Measurements from ENCODE around the gene LIMS1.
A peak's percentile ranks its signal among the peaks of the same experiment; 100 is the strongest.
"Not testable (repeated sequence)": the region's sequence is repeated elsewhere in the genome, so short reads cannot be mapped to it uniquely, and the experiment has no call there.

Gene LIMS1

DNA sequence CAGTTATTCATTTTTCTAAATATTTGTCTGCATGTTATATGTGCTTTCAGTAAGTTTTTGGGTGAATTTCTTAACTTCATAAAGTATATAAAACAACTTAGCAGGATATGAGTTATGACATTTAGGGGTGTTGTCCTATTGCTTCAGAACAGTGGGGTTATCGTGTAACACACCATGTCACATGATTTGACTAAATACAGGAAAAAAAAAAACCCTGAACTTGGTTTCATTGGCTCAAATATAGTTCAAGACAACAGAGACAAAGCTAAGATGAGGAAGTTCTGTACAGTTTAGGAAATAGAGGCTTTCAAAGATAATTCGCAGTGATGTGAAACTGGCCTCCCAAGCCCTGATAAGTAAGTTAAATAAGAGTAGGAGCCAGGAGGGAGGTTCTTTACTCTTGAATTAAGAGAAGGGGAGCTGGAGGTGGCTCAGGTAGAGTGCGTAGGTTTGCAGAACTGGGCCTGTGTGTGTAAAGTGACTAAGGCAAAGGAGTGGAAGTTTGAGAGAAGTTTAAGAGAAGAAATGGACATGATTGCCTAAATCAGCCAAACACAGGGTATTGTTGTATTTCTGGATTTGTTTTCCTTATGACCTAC is 53.9 kb downstream of the LIMS1 start:
- DNase-seq: peak; percentile 94

- no peak for DNase-seq
Measured at GRCh38 chr2:108589372-108589771, 55.1 kb downstream of the LIMS1 start.

- DNase-seq: no peak
Measured at GRCh38 chr2:108589781-108590180, 55.5 kb downstream of the LIMS1 start.

DNA sequence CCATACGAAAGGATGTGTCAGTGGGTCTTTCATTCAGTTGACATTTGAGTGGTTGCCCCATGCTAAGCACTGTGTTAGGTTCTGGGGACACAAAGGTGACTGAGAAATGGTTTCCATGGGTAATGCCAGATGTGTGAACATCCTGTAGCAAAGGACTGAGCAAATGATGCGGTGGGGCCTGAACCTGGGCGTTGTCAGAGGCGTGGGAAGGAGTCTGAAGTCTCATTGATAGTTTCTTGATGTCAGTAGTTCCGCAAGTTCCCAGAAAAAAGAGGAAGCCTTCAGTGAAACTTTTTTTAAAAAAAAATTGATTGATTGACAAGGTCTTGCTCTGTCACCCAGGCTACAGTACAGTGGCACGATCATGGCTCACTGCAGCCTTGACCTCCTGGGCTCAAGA is 56.9 kb downstream of the LIMS1 start:
- peak; percentile 82 for DNase-seq

- DNase-seq: peak; percentile 47
Measured at GRCh38 chr2:108593547-108594098, 59.4 kb downstream of the LIMS1 start.

- DNase-seq: peak; percentile 84
Measured at GRCh38 chr2:108594132-108594981, 60.1 kb downstream of the LIMS1 start.

DNA sequence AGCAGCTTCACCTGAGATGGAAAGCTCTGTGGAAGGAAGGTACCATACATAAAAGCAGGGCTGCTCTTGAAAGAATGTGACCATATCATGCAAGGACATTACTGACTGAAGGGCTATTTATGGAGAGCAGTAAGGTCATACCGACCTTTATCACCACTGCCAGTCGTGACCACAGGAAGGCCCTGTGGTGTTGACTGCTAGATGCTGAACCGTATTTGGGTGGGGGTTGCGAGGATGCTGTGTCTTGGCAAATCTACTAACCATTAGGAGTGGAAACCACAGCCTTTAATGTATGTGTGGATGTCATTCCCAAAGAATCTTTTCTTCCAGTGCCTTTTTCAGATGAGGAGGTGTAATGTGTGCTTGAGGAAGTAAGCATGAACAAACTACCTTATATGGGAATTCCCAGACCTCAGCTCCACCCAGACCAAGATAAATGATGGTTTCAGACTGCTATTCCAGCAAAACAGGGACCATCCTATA is 60.8 kb downstream of the LIMS1 start:
- peak; percentile 97 for DNase-seq

DNA sequence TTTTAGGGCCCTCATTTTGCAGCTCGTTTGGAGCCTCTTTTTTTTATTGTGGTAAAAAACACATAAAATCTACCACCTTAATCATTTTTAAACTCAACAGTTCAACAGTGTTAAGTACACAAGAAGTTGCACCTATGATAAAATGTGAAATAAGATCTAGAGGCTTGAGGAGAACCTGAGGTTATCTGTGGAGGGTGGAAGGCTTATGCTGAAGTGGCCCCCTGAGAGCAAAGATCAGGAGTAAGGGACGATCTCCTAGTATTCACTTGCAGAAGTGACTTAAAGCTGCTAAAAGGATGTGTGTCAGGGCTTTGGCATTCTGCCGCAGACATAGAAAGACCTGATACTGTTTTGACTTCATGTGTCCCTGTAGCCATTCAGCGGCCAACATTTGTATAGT is 61.5 kb downstream of the LIMS1 start:
- not testable (repeated sequence) for DNase-seq

- DNase-seq: peak; percentile 80
Measured at GRCh38 chr2:108597105-108597744, 63.0 kb downstream of the LIMS1 start.

GRCh38 chr2:108601199-108601598 is 66.9 kb downstream of the LIMS1 start:
- DNase-seq: not testable (repeated sequence)

- no peak for DNase-seq
Measured at GRCh38 chr2:108602422-108602821, 68.2 kb downstream of the LIMS1 start.

DNA sequence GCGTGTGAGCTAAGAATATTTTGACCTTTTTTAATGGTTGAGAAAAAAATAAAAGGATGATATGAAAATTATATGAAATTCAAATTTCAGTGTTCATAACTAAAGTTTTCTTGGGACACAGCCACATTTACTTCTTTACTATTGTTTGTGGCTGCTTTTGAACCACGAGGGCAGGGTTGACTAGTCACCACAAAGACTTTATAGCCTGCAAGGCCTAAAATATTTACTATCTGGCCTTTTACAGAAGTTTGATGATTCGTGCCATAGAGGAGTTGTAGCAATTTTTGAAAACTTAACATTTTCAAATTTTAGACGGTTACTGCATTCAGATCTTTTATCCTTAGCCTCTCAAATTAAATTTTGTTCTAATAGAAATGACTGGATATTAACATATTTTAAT is 69.9 kb downstream of the LIMS1 start:
- DNase-seq: peak; percentile 60

DNA sequence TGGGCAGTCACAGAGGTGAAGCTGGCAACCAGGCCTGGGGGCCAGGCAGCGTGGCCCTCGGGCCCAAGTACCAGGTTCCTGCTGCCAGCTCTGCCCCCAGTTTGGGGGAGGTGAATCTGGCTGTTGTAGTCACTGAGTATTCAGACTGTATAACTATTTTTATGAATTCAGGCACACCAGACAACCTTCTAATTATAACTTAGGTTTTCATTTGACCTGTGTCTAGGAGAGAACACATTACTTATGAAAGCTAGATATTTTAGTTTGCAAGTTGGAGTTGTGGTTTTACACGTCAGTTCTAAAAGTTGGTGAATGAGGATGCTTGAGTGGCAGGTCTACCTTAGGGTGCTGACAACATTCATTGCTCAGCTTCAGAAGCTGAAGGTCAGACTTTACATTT is 71.7 kb downstream of the LIMS1 start:
- no peak for DNase-seq

DNA sequence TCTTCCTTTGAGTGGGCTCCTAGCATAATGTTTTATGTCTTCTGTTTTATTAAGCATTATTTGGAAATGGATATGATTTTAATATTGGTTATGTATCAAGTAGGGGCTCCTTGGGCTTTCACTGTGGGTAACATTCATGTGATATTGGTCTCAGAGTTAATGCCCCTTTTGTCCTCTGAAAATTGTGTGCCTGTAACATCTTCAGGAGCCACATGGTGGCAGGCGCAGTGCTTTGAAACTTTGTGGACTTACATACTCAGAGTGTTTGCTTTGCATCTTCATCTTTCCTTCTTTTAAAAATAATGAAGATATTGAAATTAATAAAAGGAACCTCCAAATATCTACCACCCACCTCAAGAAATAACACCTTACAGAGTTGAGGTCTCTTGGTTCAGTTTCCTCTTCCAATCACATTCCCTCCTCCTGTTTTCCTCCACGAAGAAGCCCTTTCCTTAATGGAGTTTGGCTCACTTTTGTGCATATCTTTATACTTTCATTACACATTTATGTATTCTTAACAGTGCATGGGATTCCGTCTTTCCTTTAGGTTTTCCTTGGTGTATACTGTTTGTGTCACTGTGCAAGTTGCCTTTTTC is 73.5 kb downstream of the LIMS1 start:
- DNase-seq: peak; percentile 79

DNA sequence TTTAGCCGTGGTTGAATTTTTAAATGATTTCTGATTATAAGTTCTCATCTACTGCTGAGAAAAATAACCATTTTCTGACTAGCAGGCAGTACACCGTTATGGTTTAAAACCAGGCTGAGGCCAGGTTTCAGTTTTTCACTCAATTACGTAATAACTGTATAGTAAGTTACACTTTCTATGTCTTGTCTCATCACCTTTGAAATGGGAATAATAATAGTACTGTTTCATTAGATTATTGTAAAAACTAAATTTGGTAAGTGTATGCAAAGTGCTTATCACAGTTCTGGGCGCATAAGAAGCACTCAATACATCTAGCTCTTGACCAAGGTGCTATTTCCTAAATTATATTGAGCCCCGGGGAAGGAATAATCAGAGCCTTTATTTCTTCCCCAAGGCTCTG is 76.8 kb downstream of the LIMS1 start:
- DNase-seq: no peak

DNA sequence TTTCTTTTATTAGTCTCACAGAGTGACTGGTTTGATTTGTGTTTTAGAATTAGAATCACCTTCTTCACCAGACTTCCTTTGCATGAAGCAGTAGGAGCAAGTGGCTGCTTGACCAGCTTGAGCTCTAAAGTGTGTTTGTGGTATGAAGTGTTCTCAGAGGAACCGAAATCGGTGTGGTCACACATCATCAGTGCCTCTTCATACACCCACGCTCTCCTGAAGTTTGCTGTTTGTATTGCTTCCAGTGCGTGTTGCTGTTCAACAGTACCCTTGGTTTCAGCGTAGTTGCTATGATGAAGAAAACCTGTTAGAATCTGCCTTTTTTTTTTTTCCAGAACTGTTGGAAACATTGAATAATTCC is 77.9 kb downstream of the LIMS1 start:
- no peak for DNase-seq

- DNase-seq: no peak
Measured at GRCh38 chr2:108612514-108613183, 78.4 kb downstream of the LIMS1 start.

DNA sequence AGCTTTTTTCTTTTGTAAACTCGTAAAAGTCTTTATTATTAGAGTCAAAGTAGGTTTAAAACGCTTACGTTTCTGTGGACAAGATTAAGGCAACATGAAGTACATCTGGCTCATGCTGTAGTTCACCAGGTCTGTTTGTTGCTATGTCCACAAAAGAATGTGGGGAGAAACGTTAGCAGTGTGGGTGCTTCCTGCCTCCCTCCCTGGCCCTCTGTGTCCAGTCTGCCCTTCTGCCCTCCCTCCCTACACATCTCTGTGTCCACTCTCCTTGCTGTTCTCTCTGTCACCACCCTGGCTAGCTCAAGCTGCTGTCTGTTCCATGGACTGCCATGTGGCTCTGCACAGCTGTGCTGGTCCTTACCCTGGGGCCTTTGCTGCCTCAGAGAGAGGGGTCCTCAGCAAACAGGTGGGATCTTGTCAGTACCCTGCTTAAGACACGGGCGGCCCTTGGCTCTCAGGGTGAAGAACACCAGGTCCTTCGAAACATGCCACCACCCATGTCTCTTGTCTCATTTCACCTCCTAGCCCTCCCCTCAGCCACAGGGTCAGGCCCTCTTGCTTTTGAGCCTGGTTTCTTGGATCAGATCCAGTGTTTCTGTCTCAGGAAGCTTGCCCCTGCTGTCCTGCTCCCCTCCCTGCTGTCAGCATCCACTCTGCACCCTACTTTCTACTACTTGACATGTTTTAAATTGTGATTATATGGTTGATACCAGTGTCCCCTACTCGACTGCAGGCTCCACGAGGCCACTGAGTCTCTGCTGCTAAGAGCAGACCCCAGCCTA is 79.2 kb downstream of the LIMS1 start:
- DNase-seq: no peak

DNA sequence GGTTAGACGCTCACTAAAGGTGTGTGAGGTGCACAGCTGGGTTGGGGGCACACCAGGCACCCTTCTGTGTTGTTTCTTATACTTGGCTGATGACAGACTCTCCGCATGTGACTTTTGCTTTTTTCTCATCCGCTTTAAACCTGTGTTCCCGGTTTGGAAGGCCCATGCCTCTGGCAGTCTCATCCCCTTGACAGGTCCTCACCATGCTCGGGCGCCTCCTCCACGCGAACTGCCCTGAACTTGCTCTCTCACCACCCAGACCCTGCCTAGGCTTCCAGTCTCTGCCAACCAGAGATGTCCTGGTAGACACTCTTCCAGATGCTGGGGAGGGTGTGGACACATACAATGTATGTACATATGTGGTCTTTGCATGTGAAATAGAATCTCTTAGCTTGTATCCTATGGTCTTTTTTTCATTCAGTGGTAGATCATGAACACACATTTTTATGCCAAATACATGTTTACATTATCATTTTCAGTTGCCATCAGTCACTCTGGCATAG is 79.8 kb downstream of the LIMS1 start:
- DNase-seq: peak; percentile 48

- DNase-seq: peak; percentile 59
Measured at GRCh38 chr2:108614659-108615058, 80.4 kb downstream of the LIMS1 start.

- no peak for DNase-seq
Measured at GRCh38 chr2:108615480-108616090, 81.3 kb downstream of the LIMS1 start.

All from hematopoietic multipotent progenitor cell treated with erythropoietin and hydrocortisone succinate and interleukin-3 and kit ligand, for 4 days (in vitro differentiated cells).